NT2/D1 (cell line): Measurements from ENCODE around the gene SFXN1.

Experiments used
- DNase-seq: peaks from one replicate; pipeline ENCODE4 v3.0.0-alpha.2; 2011; ENCODE audit warnings: low read depth, low spot score
- H3K27me3 ChIP-seq: 2 replicates; pipeline ENCODE4 v1.6.0; 2011; ENCODE audit warnings: mild to moderate bottlenecking; ENCODE audit not compliant: insufficient read length, insufficient read depth
- H3K36me3 ChIP-seq: 2 replicates; pipeline ENCODE4 v1.6.1; 2011; ENCODE audit warnings: mild to moderate bottlenecking, low read length, mixed read lengths; ENCODE audit not compliant: insufficient read depth, insufficient read length
- H3K4me1 ChIP-seq: 2 replicates; pipeline ENCODE4 v1.5.1; 2011; ENCODE audit not compliant: insufficient read depth, insufficient read length
- H3K4me3 ChIP-seq: 2 replicates; pipeline ENCODE4 v1.5.1; 2011; ENCODE audit warnings: low read depth; ENCODE audit not compliant: insufficient read length
- H3K9ac ChIP-seq: 2 replicates; pipeline ENCODE4 v1.6.0; 2011; ENCODE audit warnings: low read depth; ENCODE audit not compliant: insufficient read length
- H3K9me3 ChIP-seq: 2 replicates; pipeline ENCODE4 v1.5.1; 2011; ENCODE audit warnings: mild to moderate bottlenecking, low read length; ENCODE audit not compliant: insufficient read depth
- SUZ12 ChIP-seq: IDR thresholded peaks from 2 replicates; pipeline ENCODE4 v1.6.1; 2011; ENCODE audit not compliant: insufficient read length, insufficient read depth; ENCODE audit errors: extremely low read depth
- YY1 ChIP-seq: IDR thresholded peaks from 2 replicates; pipeline ENCODE4 v1.6.1; 2011; ENCODE audit not compliant: insufficient read length, insufficient read depth
- ZNF274 ChIP-seq: IDR thresholded peaks from 2 replicates; pipeline ENCODE4 v1.6.1; 2011; ENCODE audit warnings: mild to moderate bottlenecking, low read depth, low read length

The SFXN1 gene

GRCh38 chr5:175542232-175542965 lies 64.0 kb downstream of the SFXN1 start:
- H3K9me3 ChIP-seq: no peaks in the 10 kb centered on the region
- H3K4me1 ChIP-seq: peaks cover 7% of the 10 kb centered on the region
- no peaks in the 10 kb centered on the region for H3K36me3 ChIP-seq
- H3K9ac ChIP-seq: no peak overlapping the region
- no peak for TF ChIP-seq SUZ12
- TF ChIP-seq YY1: no peak
- TF ChIP-seq ZNF274: no peak
- no peak for DNase-seq
- H3K4me3 ChIP-seq: no peak overlapping the region
- H3K27me3 ChIP-seq: no peaks in the 10 kb centered on the region

GRCh38 chr5:175542966-175543235 lies 64.5 kb downstream of the SFXN1 start:
- H3K27me3 ChIP-seq: no peaks in the 10 kb centered on the region
- no peak overlapping the region for H3K9ac ChIP-seq
- peaks cover 7% of the 10 kb centered on the region for H3K4me1 ChIP-seq
- H3K36me3 ChIP-seq: no peaks in the 10 kb centered on the region
- H3K9me3 ChIP-seq: no peaks in the 10 kb centered on the region
- H3K4me3 ChIP-seq: no peak overlapping the region
- DNase-seq: no peak
- no peak for TF ChIP-seq YY1
- TF ChIP-seq SUZ12: no peak
- TF ChIP-seq ZNF274: no peak

DNA sequence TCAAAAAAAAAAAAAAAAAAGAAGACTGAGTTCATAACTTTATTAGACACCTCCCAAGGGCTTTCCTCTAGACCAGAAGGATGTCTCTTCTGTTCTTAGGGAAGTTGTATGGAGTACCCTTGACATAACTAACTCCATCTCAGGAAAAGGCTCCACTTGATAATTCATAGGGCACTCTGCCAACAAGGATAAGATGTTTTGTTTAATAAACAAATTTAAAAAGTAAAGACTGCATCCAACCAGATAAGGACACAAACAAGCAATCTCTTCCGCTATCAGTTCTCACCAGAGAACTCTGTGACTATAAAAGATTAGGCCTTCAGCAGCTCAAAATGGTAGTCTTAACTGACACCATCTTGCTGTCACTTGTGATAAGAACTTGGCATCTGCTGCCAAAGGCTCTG lies 65.8 kb downstream of the SFXN1 start:
- no peak for DNase-seq
- no peak overlapping the region for H3K9ac ChIP-seq
- no peak overlapping the region for H3K4me3 ChIP-seq
- H3K9me3 ChIP-seq: no peaks in the 10 kb centered on the region
- peaks cover 7% of the 10 kb centered on the region for H3K4me1 ChIP-seq
- H3K36me3 ChIP-seq: no peaks in the 10 kb centered on the region
- no peaks in the 10 kb centered on the region for H3K27me3 ChIP-seq
- TF ChIP-seq SUZ12 (no peak), YY1 (no peak), ZNF274 (no peak)

- TF ChIP-seq SUZ12: no peak
- TF ChIP-seq YY1: no peak
- no peak for TF ChIP-seq ZNF274
- no peak for DNase-seq
- Histone ChIP-seq H3K4me3 (no peak overlapping the region), H3K9ac (no peak overlapping the region), H3K4me1 (peaks cover 7% of the 10 kb centered on the region), H3K27me3 (no peaks in the 10 kb centered on the region), H3K36me3 (no peaks in the 10 kb centered on the region), H3K9me3 (no peaks in the 10 kb centered on the region)
Measured at GRCh38 chr5:175544586-175544985, 66.2 kb downstream of the SFXN1 start.

DNA sequence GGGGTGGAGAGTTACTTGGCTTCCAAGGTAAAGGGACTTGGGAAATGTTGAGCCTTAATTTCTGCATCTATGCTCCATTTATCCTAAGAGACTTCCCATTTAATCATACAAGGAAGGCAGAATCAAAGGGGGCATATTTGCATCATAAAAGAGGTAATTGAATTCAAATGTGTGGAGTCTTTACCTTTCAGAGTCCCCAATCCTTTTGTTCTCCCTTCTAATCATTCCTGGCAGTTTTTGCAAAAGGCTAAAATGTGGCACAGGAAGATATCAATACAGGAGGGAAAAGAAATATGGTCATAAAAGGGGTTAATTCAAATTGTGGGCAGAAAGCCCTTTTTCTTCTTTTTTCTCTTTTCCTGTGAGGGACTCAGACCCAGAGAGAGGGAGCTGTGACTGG lies 69.5 kb downstream of the SFXN1 start:
- H3K4me3 ChIP-seq: no peak overlapping the region
- H3K4me1 ChIP-seq: no peaks in the 10 kb centered on the region
- no peak overlapping the region for H3K9ac ChIP-seq
- no peaks in the 10 kb centered on the region for H3K9me3 ChIP-seq
- H3K36me3 ChIP-seq: no peaks in the 10 kb centered on the region
- DNase-seq: no peak
- TF ChIP-seq SUZ12: no peak
- TF ChIP-seq YY1: no peak
- TF ChIP-seq ZNF274: no peak
- no peaks in the 10 kb centered on the region for H3K27me3 ChIP-seq

DNA sequence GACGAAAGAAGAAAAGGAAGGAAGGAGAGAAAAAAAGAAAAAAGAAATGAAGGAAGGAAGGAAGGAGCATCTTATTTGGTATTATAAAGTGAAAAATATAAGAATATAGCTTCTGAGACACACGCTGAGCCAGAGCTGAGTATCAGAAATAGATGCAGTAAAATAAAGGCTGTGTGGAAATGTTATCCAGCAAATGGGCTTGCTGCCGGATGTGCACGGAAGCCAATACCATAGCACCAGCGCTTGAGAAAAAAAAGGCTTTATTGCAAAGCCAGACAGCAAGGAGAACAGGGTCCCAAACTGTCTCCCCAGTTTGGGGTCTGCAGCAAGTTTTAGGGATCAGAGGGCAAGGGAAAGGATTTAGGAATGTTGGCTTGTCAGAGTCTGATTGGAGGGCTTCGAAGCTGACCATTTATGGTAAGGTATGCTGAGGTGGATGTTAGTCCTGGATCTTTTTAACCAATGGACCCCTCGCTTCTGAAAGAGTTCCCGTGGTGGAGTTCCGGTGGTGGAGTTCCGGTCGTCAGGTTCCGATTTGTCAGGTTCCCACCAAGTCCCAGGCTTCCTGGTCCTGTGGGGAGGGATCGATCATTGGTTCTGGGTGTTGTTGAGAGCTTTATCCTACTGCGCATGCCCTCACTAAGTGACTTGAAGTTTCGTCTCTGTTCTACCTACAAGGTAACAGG lies 70.4 kb downstream of the SFXN1 start:
- no peaks in the 10 kb centered on the region for H3K4me1 ChIP-seq

DNA sequence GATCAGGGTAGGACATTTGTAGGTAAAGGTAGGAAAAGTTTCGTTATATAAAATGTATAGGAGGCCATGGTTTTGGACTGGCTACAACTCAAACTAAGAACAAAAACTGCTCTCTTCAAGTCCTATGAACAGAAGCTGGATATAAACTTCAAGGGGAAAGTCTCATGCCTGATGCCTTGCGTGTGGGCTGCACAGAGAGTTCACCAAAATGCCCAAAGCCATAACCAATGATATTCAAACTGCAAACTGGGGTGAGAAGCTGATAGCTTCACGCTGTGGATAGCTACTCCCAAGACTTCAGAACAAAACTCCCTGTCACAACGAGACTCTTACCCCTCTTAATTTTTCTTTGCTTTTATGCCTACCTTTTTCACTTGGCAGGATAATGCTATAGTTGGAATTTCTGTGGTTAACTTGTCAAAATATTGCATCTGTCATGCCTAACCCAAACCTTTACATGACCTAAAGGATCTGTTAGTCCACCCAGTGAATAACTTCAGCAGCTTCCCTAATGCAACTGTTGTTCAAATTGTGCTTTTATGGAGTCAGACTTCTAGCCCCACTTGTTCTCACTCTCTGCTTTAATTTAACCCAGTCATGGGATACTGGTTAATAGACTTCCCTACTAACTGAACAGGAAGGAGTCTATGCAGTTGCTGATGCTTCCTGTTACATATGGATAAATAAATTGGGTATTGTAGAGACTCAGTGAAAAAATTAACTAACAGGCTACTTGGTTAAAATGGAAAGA lies 71.9 kb downstream of the SFXN1 start:
- no peak for TF ChIP-seq YY1
- no peak for TF ChIP-seq SUZ12
- TF ChIP-seq ZNF274: no peak
- Histone ChIP-seq H3K4me3 (no peak overlapping the region), H3K9me3 (no peaks in the 10 kb centered on the region), H3K36me3 (no peaks in the 10 kb centered on the region), H3K27me3 (no peaks in the 10 kb centered on the region), H3K9ac (no peak overlapping the region), H3K4me1 (no peaks in the 10 kb centered on the region)
- DNase-seq: no peak

More for the DNA sequence above, 70.4 kb downstream of the SFXN1 start:
- DNase-seq: no peak
- Histone ChIP-seq H3K27me3 (no peaks in the 10 kb centered on the region), H3K4me3 (no peak overlapping the region), H3K9ac (no peak overlapping the region), H3K9me3 (no peaks in the 10 kb centered on the region), H3K36me3 (no peaks in the 10 kb centered on the region)
- TF ChIP-seq YY1 (no peak), ZNF274 (no peak), SUZ12 (no peak)
